NCI-H2029 treated with DMSO at 0.1 percent for 48 hours (cell line): ENCODE measurements around the gene TYRO3.
"Not testable (repeated sequence)": the region's sequence is repeated elsewhere in the genome, so short reads cannot be mapped to it uniquely, and the experiment has no call there.

Source experiments
- DNase-seq: peaks from one replicate; lab custom pipeline; 2025; lab: John Stamatoyannopoulos, UW

TYRO3 gene

DNA sequence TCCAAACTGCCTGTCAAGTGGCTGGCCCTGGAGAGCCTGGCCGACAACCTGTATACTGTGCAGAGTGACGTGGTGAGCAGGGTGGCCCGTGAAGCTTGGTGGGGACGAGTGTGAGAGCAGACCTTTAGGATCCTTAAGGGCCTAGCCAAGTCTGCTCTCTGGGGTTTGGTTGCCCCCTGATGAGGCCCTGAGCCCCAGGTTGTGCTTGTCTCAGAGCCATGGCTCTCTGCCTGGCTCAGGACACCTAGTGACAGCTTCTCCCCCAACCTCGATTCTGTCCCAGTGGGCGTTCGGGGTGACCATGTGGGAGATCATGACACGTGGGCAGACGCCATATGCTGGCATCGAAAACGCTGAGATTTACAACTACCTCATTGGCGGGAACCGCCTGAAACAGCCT is 14.4 kb downstream of the TYRO3 start:
- DNase-seq = no peak

- no peak for DNase-seq
Observed at GRCh38 chr15:41574158-41574557, 15.1 kb downstream of the TYRO3 start.

- DNase-seq = no peak
Observed at GRCh38 chr15:41575282-41575681, 16.3 kb downstream of the TYRO3 start.

DNA sequence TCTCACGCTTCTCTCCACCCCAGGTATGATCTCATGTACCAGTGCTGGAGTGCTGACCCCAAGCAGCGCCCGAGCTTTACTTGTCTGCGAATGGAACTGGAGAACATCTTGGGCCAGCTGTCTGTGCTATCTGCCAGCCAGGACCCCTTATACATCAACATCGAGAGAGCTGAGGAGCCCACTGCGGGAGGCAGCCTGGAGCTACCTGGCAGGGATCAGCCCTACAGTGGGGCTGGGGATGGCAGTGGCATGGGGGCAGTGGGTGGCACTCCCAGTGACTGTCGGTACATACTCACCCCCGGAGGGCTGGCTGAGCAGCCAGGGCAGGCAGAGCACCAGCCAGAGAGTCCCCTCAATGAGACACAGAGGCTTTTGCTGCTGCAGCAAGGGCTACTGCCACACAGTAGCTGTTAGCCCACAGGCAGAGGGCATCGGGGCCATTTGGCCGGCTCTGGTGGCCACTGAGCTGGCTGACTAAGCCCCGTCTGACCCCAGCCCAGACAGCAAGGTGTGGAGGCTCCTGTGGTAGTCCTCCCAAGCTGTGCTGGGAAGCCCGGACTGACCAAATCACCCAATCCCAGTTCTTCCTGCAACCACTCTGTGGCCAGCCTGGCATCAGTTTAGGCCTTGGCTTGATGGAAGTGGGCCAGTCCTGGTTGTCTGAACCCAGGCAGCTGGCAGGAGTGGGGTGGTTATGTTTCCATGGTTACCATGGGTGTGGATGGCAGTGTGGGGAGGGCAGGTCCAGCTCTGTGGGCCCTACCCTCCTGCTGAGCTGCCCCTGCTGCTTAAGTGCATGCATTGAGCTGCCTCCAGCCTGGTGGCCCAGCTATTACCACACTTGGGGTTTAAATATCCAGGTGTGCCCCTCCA is 19.1 kb downstream of the TYRO3 start:
- DNase-seq = no peak

- no peak for DNase-seq
Observed at GRCh38 chr15:41578736-41579383, 19.8 kb downstream of the TYRO3 start.

- no peak for DNase-seq
Observed at GRCh38 chr15:41581110-41581509, 22.1 kb downstream of the TYRO3 start.

DNA sequence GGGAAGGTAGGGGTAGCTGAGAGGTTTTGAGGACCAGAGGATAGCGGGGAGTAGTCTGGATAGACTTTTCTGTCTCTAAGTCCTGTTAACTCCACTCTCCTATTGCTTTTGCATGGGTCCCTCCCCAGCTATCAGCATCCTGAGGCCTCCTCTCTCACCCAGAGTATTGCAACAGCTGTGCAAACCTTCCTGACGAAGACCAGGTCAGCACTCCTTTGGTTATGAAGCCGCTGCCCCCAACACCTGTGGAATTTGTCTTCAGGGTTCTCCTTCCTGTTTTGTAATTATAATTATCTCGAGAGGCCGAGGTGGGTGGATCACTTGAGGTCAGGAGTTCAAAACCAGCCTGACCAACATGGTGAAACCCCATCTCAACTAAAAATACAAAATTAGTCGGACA is 24.8 kb downstream of the TYRO3 start:
- DNase-seq = no peak

DNA sequence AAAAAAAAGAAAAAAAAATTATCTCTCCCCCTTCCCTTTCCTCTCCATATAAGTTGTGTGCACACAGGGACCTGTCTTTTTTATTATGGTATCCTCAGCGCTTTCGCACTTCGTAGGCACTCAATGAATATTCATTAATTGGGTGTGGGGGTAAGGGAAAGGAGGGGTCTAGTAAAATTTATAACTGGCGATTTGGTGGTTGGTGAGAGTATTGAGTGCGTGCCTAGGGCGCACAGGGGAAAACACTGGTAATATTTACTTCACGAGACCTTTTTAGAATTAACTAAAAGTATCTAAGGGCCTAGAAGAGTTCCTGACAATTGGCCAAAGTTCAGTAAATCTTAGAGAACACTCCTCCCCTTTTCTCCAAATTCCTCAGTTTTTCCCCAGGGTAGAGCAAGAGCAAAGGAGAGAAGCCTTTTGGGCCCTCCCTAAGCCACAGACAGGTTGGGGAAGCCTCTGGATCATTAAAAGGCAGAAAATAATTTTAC is 25.7 kb downstream of the TYRO3 start:
- no peak for DNase-seq

DNA sequence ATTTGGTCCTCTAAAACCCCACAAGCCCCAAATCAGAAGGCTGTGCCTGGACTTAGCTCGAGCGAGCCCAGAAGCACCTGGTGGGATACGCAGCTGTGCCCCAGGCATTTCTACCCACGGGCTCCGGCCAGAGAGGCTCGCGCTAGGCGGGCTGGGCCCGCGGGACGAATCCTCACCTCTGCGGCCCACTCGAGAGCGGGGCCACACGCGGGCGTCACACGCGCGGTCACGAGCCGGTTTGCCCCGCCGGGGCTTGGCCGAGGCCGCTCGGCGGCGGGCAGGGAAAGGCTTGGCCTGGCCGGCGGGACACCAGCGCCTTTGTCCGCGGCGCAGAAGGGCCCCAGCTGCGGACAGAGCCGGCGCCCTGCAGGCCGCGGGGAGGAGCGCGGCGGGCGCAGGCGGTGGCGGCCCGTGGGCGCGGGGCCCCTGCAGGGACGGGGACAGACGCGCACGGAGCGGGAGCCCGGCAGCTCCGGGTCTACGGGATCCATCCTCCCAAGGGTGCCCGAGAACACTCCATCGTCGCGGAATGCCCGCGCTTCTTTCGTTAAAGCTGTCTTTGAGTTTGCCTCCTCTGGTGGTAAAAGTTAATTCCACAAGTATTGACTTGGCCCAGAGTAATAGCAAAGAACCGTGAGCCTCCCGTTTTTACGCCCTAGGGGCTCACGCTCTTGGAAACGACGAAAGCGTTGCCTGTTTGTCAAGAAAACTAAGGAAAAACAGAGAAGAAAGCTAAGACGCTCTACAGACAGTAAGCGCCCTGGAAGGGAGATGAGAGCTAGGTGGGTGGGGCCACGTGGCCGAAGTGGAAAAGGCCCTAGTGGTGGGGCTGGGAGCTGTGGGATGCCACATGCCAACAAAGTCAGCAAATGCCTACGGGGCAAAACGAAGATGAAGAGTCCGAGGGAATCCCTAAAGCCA is 26.4 kb downstream of the TYRO3 start:
- no peak for DNase-seq

- DNase-seq = not testable (repeated sequence)
Observed at GRCh38 chr15:41586531-41587282, 27.7 kb downstream of the TYRO3 start.

- DNase-seq = not testable (repeated sequence)
Observed at GRCh38 chr15:41589018-41589417, 30.0 kb downstream of the TYRO3 start.

- not testable (repeated sequence) for DNase-seq
Observed at GRCh38 chr15:41589571-41589970, 30.6 kb downstream of the TYRO3 start.

DNA sequence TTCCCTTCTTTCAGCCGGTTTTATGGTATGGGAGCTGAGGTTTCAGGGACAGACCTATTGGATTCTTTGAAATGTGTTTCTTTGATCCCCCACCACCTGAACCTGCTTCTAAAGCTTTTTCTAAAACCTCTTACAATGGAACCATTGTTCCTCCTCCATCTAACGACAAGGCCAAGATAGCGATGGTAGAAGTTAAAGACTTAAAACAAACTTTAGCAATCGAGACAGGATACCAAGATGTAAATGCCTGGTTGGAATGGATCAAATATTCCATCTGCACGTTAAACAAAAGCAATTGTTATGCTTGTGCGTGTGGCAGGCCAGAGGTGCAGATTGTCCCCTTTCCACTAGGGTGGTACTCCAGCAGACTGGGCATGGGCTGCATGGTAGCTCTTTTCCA is 32.2 kb downstream of the TYRO3 start:
- DNase-seq = not testable (repeated sequence)

- not testable (repeated sequence) for DNase-seq
Observed at GRCh38 chr15:41592718-41593117, 33.7 kb downstream of the TYRO3 start.

GRCh38 chr15:41594801-41595746 is 36.1 kb downstream of the TYRO3 start:
- no peak for DNase-seq

DNA sequence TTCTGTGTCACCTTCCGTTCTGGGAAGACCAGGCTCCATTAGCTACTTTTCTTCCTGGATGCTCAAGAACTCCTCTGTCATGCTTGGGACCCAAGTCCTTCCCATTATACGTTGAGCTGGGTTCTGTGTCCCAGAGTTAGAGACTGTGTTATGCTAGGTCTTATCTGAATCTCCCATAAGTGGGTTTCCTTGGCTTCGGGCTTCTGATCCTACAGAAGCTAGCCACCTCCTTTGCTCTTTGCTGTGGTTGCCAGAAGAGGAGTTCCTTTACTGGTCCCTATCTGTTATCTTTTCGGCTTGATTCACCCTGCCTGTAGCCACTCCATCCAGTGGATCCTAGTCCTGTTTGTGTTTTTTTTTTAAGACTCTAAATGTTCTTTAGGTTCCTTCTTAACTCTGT is 38.0 kb downstream of the TYRO3 start:
- DNase-seq = no peak

GRCh38 chr15:41597787-41598186 is 38.8 kb downstream of the TYRO3 start:
- no peak for DNase-seq

- DNase-seq = no peak
Observed at GRCh38 chr15:41599061-41599460, 40.0 kb downstream of the TYRO3 start.

DNA sequence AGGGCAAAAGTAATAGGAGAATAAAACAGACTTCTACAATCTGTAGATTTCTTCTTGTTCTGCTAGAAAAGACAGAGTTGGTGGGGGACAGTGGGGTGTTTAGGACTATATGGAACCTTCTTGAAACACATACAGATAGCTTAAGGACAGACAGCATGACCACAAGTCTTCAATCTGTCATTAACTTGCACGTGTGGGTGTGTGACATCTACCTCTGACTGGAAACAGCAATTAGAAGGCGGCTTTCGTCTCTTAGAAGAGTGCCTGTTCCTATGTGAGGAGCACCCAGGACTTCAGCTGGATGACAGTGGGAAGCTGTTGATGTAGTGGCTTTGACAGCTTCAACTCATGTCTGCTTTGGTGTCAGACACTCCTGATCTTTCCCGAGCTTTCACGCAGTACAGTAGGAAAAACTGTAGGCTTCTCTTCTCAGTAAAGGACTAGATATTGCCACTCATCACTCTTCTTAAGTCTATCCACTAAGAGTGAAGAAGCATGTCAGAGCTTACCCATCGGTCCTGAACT is 44.5 kb downstream of the TYRO3 start:
- DNase-seq = no peak
